Measurements from ENCODE around the gene CRK.

DNA sequence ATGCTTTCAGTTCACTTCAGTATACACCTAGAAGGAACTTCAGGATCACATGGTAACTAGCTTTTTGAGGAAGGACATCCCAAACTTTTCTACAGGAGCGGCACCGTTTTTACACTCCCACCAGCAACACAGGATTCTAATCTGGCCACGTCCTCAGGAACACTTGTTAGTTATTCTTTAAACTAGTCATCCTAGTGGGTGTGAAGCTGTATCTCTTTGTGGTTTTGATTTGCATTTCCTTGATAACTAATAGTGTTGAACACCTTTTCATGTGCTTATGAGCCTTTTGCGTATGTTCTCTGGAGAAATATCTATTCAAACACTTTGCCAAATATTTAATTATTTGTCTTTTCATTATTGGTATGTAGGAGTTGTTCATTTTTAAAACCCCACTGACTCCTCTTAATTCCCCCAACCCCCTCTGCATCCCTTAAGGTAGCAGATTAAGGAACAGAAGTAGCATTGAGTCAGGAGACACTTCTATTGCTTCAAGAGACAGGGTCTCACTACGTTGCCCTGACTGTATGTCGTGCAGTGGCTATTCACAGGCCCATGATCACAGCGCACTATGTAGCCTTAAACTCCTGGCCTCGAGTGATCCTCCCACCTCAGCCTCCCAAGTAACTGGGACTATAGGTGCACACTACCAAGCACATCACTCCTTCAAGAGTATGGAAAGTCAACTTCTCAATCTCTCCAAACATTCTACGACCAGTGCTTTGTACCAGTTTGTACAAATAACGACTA is 81.4 kb downstream of the CRK start:
- TF ChIP-seq, protein P1, sequence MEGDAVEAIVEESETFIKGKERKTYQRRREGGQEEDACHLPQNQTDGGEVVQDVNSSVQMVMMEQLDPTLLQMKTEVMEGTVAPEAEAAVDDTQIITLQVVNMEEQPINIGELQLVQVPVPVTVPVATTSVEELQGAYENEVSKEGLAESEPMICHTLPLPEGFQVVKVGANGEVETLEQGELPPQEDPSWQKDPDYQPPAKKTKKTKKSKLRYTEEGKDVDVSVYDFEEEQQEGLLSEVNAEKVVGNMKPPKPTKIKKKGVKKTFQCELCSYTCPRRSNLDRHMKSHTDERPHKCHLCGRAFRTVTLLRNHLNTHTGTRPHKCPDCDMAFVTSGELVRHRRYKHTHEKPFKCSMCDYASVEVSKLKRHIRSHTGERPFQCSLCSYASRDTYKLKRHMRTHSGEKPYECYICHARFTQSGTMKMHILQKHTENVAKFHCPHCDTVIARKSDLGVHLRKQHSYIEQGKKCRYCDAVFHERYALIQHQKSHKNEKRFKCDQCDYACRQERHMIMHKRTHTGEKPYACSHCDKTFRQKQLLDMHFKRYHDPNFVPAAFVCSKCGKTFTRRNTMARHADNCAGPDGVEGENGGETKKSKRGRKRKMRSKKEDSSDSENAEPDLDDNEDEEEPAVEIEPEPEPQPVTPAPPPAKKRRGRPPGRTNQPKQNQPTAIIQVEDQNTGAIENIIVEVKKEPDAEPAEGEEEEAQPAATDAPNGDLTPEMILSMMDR (IDR thresholded peaks at IDR 0.05; ENCODE audit: low read length) = no peak
- TF ChIP-seq EZH2 (optimal IDR thresholded peaks at IDR 0.05; ENCODE audit: low read depth, low read length) = no peak
- no peak for TF ChIP-seq EZH2phosphoT487 (IDR thresholded peaks at IDR 0.05; ENCODE audit: low read length)

Data from MM.1S (cell line).